Panc1 (cell line): ENCODE data around the gene MRPS18C. TPM values are rescaled to one million over a fixed set of nuclear protein-coding genes. Genes with fewer than 3 reads are reported as not detected.
A peak's percentile ranks its signal among the peaks of the same experiment; 100 is the strongest.

Source experiments
- ATAC-seq: fragments of 200-7000 bp; cut with Tn5 transposase; 2 replicates; pipeline ENCODE4 v1.9.1; 2020; ENCODE audit warnings: mild to moderate bottlenecking, moderate library complexity
- Bru-seq: library from RNA; stranded (reverse); fragments of 400-500 nt; gene quantifications from one replicate; lab custom pipeline; 2021; lab: Mats Ljungman, UMichigan
- BruChase-seq, 2 experiments: library from RNA; stranded (reverse); fragments of 400-500 nt; gene quantifications; one replicate each; lab custom pipeline; 2021; lab: Mats Ljungman, UMichigan
- BruUV-seq: library from RNA; stranded (reverse); fragments of 400-500 nt; replicated peaks from 2 replicates; lab custom pipeline; 2021; lab: Mats Ljungman, UMichigan
- CTCF ChIA-PET: fragments of 300-600 bp; sonication (Branson Sonifier 250); formaldehyde crosslinking; loops from one replicate; lab custom pipeline; 2022; ENCODE audit warnings: antibody characterized with exemption; lab: Charles Lee
- POLR2A ChIA-PET: fragments of 300-600 bp; sonication (Branson Sonifier 250); formaldehyde crosslinking; loops from one replicate; lab custom pipeline; 2022; ENCODE audit warnings: antibody characterized with exemption; lab: Charles Lee
- DNase-seq: peaks from one replicate; pipeline ENCODE4 v3.0.0-alpha.2; 2010; ENCODE audit warnings: low read depth, low spot score
- H3K27ac ChIP-seq: 2 replicates; pipeline ENCODE4 v1.5.1; 2011; ENCODE audit warnings: mild to moderate bottlenecking, low read length, inconsistent platforms
- H3K27me3 ChIP-seq: fragments of 200-500 bp; sonication (Bioruptor generic); 2 replicates; pipeline ENCODE4 v1.6.0; 2014; ENCODE audit warnings: low read length, inconsistent platforms; ENCODE audit not compliant: control insufficient read depth, insufficient read depth
- H3K36me3 ChIP-seq: fragments of 200-500 bp; sonication (Bioruptor generic); 2 replicates; pipeline ENCODE4 v1.5.1; 2014; ENCODE audit warnings: inconsistent platforms, mild to moderate bottlenecking, low read length, moderate library complexity; ENCODE audit not compliant: control insufficient read depth, insufficient read depth
- H3K4me1 ChIP-seq: 2 replicates; pipeline ENCODE4 v1.5.1; 2011; ENCODE audit warnings: inconsistent platforms, mild to moderate bottlenecking, low read length, moderate library complexity; ENCODE audit not compliant: control insufficient read depth, insufficient read depth
- H3K4me3 ChIP-seq, 2 experiments: 2 replicates each; pipeline ENCODE4 v1.5.1; 2011 to 2012; ENCODE audit warnings: low read depth in 2 of 2, low read length in 2 of 2, mild to moderate bottlenecking in 2 of 2, inconsistent platforms in 1 of 2, moderate library complexity in 1 of 2
- H3K9me3 ChIP-seq: fragments of 200-500 bp; sonication (Bioruptor generic); 2 replicates; pipeline ENCODE4 v1.5.1; 2014; ENCODE audit warnings: low read depth, mild to moderate bottlenecking, inconsistent platforms, low read length, moderate library complexity; ENCODE audit not compliant: control insufficient read depth, insufficient read depth
- POLR2AphosphoS5 ChIP-seq: IDR thresholded peaks from 2 replicates; pipeline ENCODE4 v1.6.1; 2012; ENCODE audit warnings: mild to moderate bottlenecking, low read depth, low read length, moderate library complexity
- REST ChIP-seq, 2 experiments: IDR thresholded peaks; 2 replicates each; pipeline ENCODE4 v1.6.1; 2011 to 2012; ENCODE audit warnings: low read depth in 2 of 2, control low read depth in 1 of 2, low read length in 1 of 2, mild to moderate bottlenecking in 1 of 2, moderate library complexity in 1 of 2; ENCODE audit not compliant: insufficient read depth in 1 of 2
- SIN3A ChIP-seq: IDR thresholded peaks from 2 replicates; pipeline ENCODE4 v1.6.1; 2012; ENCODE audit warnings: low read depth, mild to moderate bottlenecking, low read length, moderate library complexity, borderline replicate concordance; ENCODE audit not compliant: insufficient read depth
- TCF7L2 ChIP-seq: IDR thresholded peaks from 2 replicates; pipeline ENCODE4 v1.6.1; 2011; ENCODE audit warnings: mild to moderate bottlenecking, low read depth, low read length, inconsistent platforms
- in situ Hi-C: cut with HindIII; loops from 2 replicates; pipeline ENCODE4 v1.10.0; 2016; ENCODE audit warnings: low sequenced_read_pairs, low pct_unique_long_range_greater_than_20kb
- intact Hi-C: fragments of 100-400 bp; cut with micrococcal nuclease; formaldehyde crosslinking; loops from one replicate; pipeline ENCODE4 v1.10.0; 2022; ENCODE audit not compliant: unreplicated experiment
- long read RNA-seq: library from polyadenylated mRNA; unstranded; transcript quantifications from one replicate; pipeline ENCODE4 v2.0.0, GENCODE V29; 2021; ENCODE audit not compliant: unreplicated experiment
- polyA plus RNA-seq: library from polyadenylated mRNA; unstranded; fragments of >200 nt; gene quantifications from one replicate; pipeline ENCODE4 v1.2.1, GENCODE V29; 2012; ENCODE audit warnings: missing spikeins; ENCODE audit not compliant: insufficient read length
- total RNA-seq: library from RNA; stranded (reverse); gene quantifications from one replicate; pipeline ENCODE4 v1.2.1, GENCODE V29; 2021; ENCODE audit not compliant: unreplicated experiment
- TF ChIP-seq, protein P1 (sequence below): fragments of 450-650 bp; IDR thresholded peaks from 2 replicates; pipeline ENCODE4 v1.5.1; 2017; ENCODE audit warnings: mild to moderate bottlenecking

The MRPS18C gene
- total RNA-seq, result 50.8 TPM
- polyA plus RNA-seq, result 54.7 TPM
- percentile 85 among the genes with signal in this experiment for Bru-seq, nascent RNA
- BruChase-seq, experiment 1, labeled RNA remaining after a 2-hour chase, result percentile 72 among the genes with signal in this experiment
- percentile 84 among the genes with signal in this experiment for BruChase-seq, experiment 2, labeled RNA remaining after a 6-hour chase
- long read RNA-seq, transcript MRPS18C-204 (5 exons, 666 nt), result minor isoform, 11 of 67 reads
- long read RNA-seq, transcript MRPS18C-201 (6 exons, 1,643 nt), result major isoform, 48 of 67 reads
- long read RNA-seq, partial matches to known transcripts, result 1 of 67 reads
- long read RNA-seq, other reads (novel, unspliced or antisense), result 4 of 67 reads

- in situ Hi-C loops, result no loop called here
- ChIA-PET POLR2A (no interaction called here), CTCF (no interaction called here)
- H3K36me3 ChIP-seq, result peaks cover 32% of the 10 kb centered on the region
- intact Hi-C loops, result no loop called here
- peak within 1 kb of the TSS; percentile 97 for H3K27ac ChIP-seq
- no peaks in the 10 kb centered on the region for H3K9me3 ChIP-seq
- DNase-seq, result peak; percentile 92
- TF ChIP-seq SIN3A (peak; percentile 21; the same call in 1 of the 2 replicates), POLR2AphosphoS5 (peak; percentile 93), TCF7L2 (peak; percentile 86), REST (IDR thresholded peaks at IDR 0.05; ENCODE audit: insufficient read depth in 1 of 2, low read depth in 2 of 2, low read length in 1 of 2) (no peak)
- TF ChIP-seq, protein P1, sequence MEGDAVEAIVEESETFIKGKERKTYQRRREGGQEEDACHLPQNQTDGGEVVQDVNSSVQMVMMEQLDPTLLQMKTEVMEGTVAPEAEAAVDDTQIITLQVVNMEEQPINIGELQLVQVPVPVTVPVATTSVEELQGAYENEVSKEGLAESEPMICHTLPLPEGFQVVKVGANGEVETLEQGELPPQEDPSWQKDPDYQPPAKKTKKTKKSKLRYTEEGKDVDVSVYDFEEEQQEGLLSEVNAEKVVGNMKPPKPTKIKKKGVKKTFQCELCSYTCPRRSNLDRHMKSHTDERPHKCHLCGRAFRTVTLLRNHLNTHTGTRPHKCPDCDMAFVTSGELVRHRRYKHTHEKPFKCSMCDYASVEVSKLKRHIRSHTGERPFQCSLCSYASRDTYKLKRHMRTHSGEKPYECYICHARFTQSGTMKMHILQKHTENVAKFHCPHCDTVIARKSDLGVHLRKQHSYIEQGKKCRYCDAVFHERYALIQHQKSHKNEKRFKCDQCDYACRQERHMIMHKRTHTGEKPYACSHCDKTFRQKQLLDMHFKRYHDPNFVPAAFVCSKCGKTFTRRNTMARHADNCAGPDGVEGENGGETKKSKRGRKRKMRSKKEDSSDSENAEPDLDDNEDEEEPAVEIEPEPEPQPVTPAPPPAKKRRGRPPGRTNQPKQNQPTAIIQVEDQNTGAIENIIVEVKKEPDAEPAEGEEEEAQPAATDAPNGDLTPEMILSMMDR, result no peak
- no peaks in the 10 kb centered on the region for H3K27me3 ChIP-seq
- peak within 1 kb of the TSS; percentile 96 to 97 for H3K4me3 ChIP-seq
- peaks cover 10% of the 10 kb centered on the region; the same call in 1 of the 2 replicates for H3K4me1 ChIP-seq
- peak; percentile 99 for ATAC-seq
- BruUV-seq, result TSS peak; percentile 70
These were observed at the start of gene MRPS18C, which contains the start of gene HELQ for GRCh38 chr4:83455281-83456183. MRPS18C (plus strand) TSS chr4:83456058; CDS start chr4:83456078, 20 bp downstream. HELQ (minus strand) TSS chr4:83455823; CDS start chr4:83455693, 130 bp downstream.

GRCh38 chr4:83408908-83409307 is 47.0 kb upstream of the MRPS18C start:
- ChIA-PET POLR2A (interaction anchor here (0.6 kb wide), 1 partner anchor 77 kb away, joined by 3 read pairs; no protein-coding TSS in a partner anchor), CTCF (no interaction called here)
- H3K36me3 ChIP-seq, result no peaks in the 10 kb centered on the region; the same call in 1 of the 2 replicates
- H3K9me3 ChIP-seq, result no peaks in the 10 kb centered on the region
- H3K4me3 ChIP-seq, result no peak overlapping the region
- no peak overlapping the region for H3K27ac ChIP-seq
- intact Hi-C loops (no loop called here), in situ Hi-C loops (no loop called here)
- H3K27me3 ChIP-seq, result no peaks in the 10 kb centered on the region
- no TSS peak for BruUV-seq
- no peaks in the 10 kb centered on the region for H3K4me1 ChIP-seq
- TF ChIP-seq, protein P1, result no peak
- no peak for TF ChIP-seq TCF7L2
- no peak for TF ChIP-seq SIN3A
- no peak for TF ChIP-seq POLR2AphosphoS5
- TF ChIP-seq REST (IDR thresholded peaks at IDR 0.05; ENCODE audit: insufficient read depth in 1 of 2, low read depth in 2 of 2, low read length in 1 of 2), result no peak
- no peak for DNase-seq
- ATAC-seq, result no peak
